Uterus (tissue), 2 donors: ENCODE data around the gene TRIO.

Source experiments
- CTCF ChIP-seq, 4 experiments: fragments of 200-600 bp in 2 of 4; fragments of 450-650 bp in 2 of 4; sonication (generic) in 2 of 4; IDR thresholded peaks; one replicate each; pipeline ENCODE4 v1.5.1; 2016 to 2019; ENCODE audit warnings: antibody characterized with exemption in 4 of 4, mild to moderate bottlenecking in 2 of 4, moderate library complexity in 1 of 4
- POLR2A ChIP-seq, 2 donors: fragments of 450-650 bp; IDR thresholded peaks; one replicate each; pipeline ENCODE4 v1.6.1; 2016; ENCODE audit warnings: antibody characterized with exemption in 2 of 2, mild to moderate bottlenecking in 1 of 2, moderate library complexity in 1 of 2

- TF ChIP-seq CTCF (IDR thresholded peaks at IDR 0.05) (no peak), POLR2A (IDR thresholded peaks at IDR 0.05) (no peak)
Measured at GRCh38 chr5:14266171-14266570, 123.0 kb downstream of the TRIO start.
